MM.1S (cell line): ENCODE results near the gene SCN4A.
"Not testable (repeated sequence)": the region's sequence is repeated elsewhere in the genome, so short reads cannot be mapped to it uniquely, and the experiment has no call there.

ENCODE experiments used
- DNase-seq: peaks from one replicate; pipeline ENCODE4 v3.0.0-alpha.2; 2015
- H2AFZ ChIP-seq: fragments of 300-600 bp; sonication (generic); 2 replicates; pipeline ENCODE4 v1.6.0; 2016; ENCODE audit warnings: antibody characterized with exemption, low read length
- H3F3A ChIP-seq: fragments of 300-600 bp; sonication (generic); 2 replicates; pipeline ENCODE4 v1.6.1; 2016; ENCODE audit warnings: mild to moderate bottlenecking, antibody characterized with exemption, low read length, moderate library complexity, mixed read lengths; ENCODE audit not compliant: insufficient read depth
- H3K27ac ChIP-seq: fragments of 300-600 bp; sonication (generic); 2 replicates; pipeline ENCODE4 v1.5.1; 2016; ENCODE audit warnings: mild to moderate bottlenecking, low read length
- H3K27me3 ChIP-seq: fragments of 300-600 bp; sonication (generic); replicated peaks from 2 replicates; pipeline ENCODE4 v1.6.0; 2016; ENCODE audit warnings: low read length; ENCODE audit not compliant: insufficient read depth
- H3K36me3 ChIP-seq: fragments of 300-600 bp; sonication (generic); replicated peaks from 2 replicates; pipeline ENCODE4 v1.6.1; 2016; ENCODE audit warnings: mild to moderate bottlenecking, low read length, mixed read lengths; ENCODE audit not compliant: insufficient read depth
- H3K4me1 ChIP-seq: fragments of 300-600 bp; sonication (generic); 2 replicates; pipeline ENCODE4 v1.6.1; 2016; ENCODE audit warnings: low read length, mixed read lengths
- H3K4me2 ChIP-seq: fragments of 300-600 bp; sonication (generic); 2 replicates; pipeline ENCODE4 v1.6.0; 2016; ENCODE audit warnings: low read depth, low read length
- H3K4me3 ChIP-seq: fragments of 300-600 bp; sonication (generic); 2 replicates; pipeline ENCODE4 v1.5.1; 2016; ENCODE audit warnings: low read length, mixed read lengths
- H3K79me2 ChIP-seq: fragments of 300-600 bp; sonication (generic); 2 replicates; pipeline ENCODE4 v1.6.1; 2016; ENCODE audit warnings: mixed run types, low read length, mixed read lengths
- H3K9ac ChIP-seq: fragments of 300-600 bp; sonication (generic); 2 replicates; pipeline ENCODE4 v1.6.1; 2016; ENCODE audit warnings: low read length, mixed read lengths
- H3K9me2 ChIP-seq: fragments of 300-600 bp; sonication (generic); replicated peaks from 2 replicates; pipeline ENCODE4 v1.6.1; 2016; ENCODE audit warnings: mild to moderate bottlenecking, low read length, mixed read lengths; ENCODE audit not compliant: insufficient read depth
- H3K9me3 ChIP-seq: fragments of 300-600 bp; sonication (generic); replicated peaks from 2 replicates; pipeline ENCODE4 v1.6.1; 2016; ENCODE audit warnings: mild to moderate bottlenecking, low read length, mixed read lengths; ENCODE audit not compliant: insufficient read depth
- H4K20me1 ChIP-seq: fragments of 300-600 bp; sonication (generic); 2 replicates; pipeline ENCODE4 v1.6.1; 2016; ENCODE audit warnings: mild to moderate bottlenecking, low read length, moderate library complexity, mixed read lengths; ENCODE audit not compliant: insufficient read depth
- CTCF ChIP-seq: fragments of 300-600 bp; sonication (generic); IDR thresholded peaks from 2 replicates; pipeline ENCODE4 v1.5.1; 2016; ENCODE audit warnings: antibody characterized with exemption, low read length, mixed read lengths
- EZH2 ChIP-seq: fragments of 300-600 bp; sonication (generic); optimal IDR thresholded peaks from 2 replicates; pipeline ENCODE3; 2017; ENCODE audit warnings: low read depth, mild to moderate bottlenecking, antibody characterized with exemption, low read length, mixed read lengths
- EZH2phosphoT487 ChIP-seq: fragments of 300-600 bp; sonication (generic); IDR thresholded peaks from 2 replicates; pipeline ENCODE4 v1.6.1; 2018; ENCODE audit warnings: antibody characterized with exemption, low read length

Gene SCN4A

GRCh38 chr17:63984236-63984635 lies 11.5 kb upstream of the SCN4A start:
- Histone ChIP-seq H3K27me3 (no peaks in the 10 kb centered on the region), H4K20me1 (no peaks in the 10 kb centered on the region), H3K9me3 (no peaks in the 10 kb centered on the region), H3K4me1 (peaks cover 6% of the 10 kb centered on the region; the same call in 1 of the 2 replicates), H3K4me3 (no peak overlapping the region), H2AFZ (no peak overlapping the region), H3K79me2 (no peaks in the 10 kb centered on the region), H3K27ac (no peak overlapping the region), H3K4me2 (no peak overlapping the region), H3K9me2 (no peaks in the 10 kb centered on the region), H3K9ac (no peak overlapping the region), H3F3A (no peaks in the 10 kb centered on the region), H3K36me3 (no peaks in the 10 kb centered on the region)
- no peak for DNase-seq
- TF ChIP-seq CTCF, result no peak
- TF ChIP-seq EZH2phosphoT487, result no peak
- no peak for TF ChIP-seq EZH2

DNA sequence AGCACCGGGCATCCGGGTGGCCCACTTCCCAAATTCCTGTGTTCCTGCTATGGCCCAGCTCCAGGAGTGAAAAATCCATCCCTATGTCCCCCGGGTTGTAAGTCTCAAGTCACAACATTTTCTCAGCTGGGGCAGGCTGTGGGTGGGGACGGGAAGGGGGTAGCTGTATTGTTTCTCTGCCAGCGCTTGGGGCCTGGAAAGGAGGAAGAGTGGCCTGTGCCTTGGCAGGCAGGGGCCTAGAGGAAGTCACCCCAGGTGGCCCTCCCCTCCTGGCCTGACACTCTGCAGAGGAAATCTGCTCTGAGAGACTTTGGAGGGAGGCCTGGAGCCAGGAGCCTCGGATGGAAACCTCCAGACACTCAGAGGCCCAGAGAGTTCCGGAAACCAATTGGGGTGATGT lies 10.6 kb upstream of the SCN4A start:
- Histone ChIP-seq H3K27ac (no peak overlapping the region), H3K9me2 (no peaks in the 10 kb centered on the region), H3F3A (no peaks in the 10 kb centered on the region), H3K79me2 (no peaks in the 10 kb centered on the region), H3K4me1 (peaks cover 6% of the 10 kb centered on the region; the same call in 1 of the 2 replicates), H2AFZ (no peak overlapping the region), H3K27me3 (no peaks in the 10 kb centered on the region), H4K20me1 (no peaks in the 10 kb centered on the region), H3K4me2 (no peak overlapping the region), H3K36me3 (no peaks in the 10 kb centered on the region), H3K9me3 (no peaks in the 10 kb centered on the region), H3K4me3 (no peak overlapping the region), H3K9ac (no peak overlapping the region)
- TF ChIP-seq EZH2 (no peak), CTCF (no peak), EZH2phosphoT487 (no peak)
- no peak for DNase-seq

GRCh38 chr17:63982641-63983040 lies 9.9 kb upstream of the SCN4A start:
- H3F3A ChIP-seq, H3K4me2 ChIP-seq, H3K9me3 ChIP-seq, H4K20me1 ChIP-seq, H3K4me3 ChIP-seq, DNase-seq, H2AFZ ChIP-seq, H3K79me2 ChIP-seq, H3K4me1 ChIP-seq, H3K9ac ChIP-seq, H3K9me2 ChIP-seq, H3K27me3 ChIP-seq, H3K36me3 ChIP-seq, H3K27ac ChIP-seq: not testable (repeated sequence)

GRCh38 chr17:63978272-63979200 lies 5.8 kb upstream of the SCN4A start:
- Histone ChIP-seq H3K4me1 (no peaks in the 10 kb centered on the region), H3K27me3 (peaks cover 5% of the 10 kb centered on the region; the same call in 1 of the 2 replicates), H3K79me2 (no peaks in the 10 kb centered on the region), H3K27ac (no peak overlapping the region), H3K9ac (no peak overlapping the region), H4K20me1 (no peaks in the 10 kb centered on the region), H3K9me3 (no peaks in the 10 kb centered on the region), H3K36me3 (no peaks in the 10 kb centered on the region), H3K4me2 (no peak overlapping the region), H3K9me2 (no peaks in the 10 kb centered on the region), H3F3A (no peaks in the 10 kb centered on the region), H2AFZ (no peak overlapping the region), H3K4me3 (no peak overlapping the region)
- DNase-seq, result no peak
- TF ChIP-seq CTCF, result no peak
- no peak for TF ChIP-seq EZH2
- TF ChIP-seq EZH2phosphoT487, result no peak
